ENCODE results near the gene TMEM53. TPM values are rescaled to one million over a fixed set of nuclear protein-coding genes. Genes with fewer than 3 reads are reported as not detected.

Gene TMEM53
- 4.9 and 5.0 TPM in 2 replicates for total RNA-seq

DNA sequence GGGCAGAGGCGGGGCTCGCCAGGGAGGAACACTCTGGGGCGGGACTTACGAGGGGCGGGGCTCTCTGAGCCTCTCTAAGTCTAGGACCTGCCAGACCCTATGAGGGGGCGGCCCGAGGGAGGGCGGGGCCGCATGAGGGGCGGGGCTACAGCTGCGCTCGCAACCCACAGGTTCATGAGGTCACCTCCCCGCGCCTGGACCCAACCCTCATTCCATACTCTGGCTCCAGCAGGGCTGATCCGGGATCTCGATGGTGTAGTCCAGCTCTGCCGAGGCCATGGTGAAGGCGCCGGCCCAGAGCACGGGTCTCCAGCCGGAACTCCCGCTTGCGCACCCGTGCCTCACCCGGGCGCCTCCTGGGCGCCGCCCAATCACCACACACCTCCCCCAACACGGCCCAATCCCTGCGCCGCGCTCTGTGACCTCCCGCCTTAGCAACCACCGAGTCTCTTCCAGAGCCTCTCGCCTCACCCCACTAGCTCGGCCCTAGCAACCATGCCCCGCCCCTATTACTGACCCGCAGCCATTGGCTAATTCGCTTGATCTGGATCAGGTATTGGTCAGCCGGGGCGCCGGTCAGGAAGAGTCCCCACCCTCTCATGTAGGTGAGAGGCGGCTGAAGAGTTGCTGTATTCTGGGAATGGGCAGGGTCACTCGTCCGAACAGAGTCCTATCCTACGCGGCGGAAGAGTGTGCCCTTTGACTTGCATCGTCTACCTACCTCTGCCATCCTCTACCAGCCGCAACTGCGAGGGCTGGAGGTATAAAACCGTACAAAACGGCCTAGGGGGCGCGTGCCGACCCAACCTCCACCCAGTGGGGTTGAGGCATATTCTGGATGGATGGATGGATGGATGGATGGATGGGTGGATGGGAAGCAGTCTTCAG is at the start of gene TMEM53, which contains the start of gene ARMH1:
Gene TMEM53 (minus strand): TSS at position 369 of the 888 bp plus-strand sequence. CDS start 90 bp downstream, at position 279.
Gene ARMH1 (plus strand): TSS at position 602 of the 888 bp plus-strand sequence. CDS start 14,984 bp downstream, outside the sequence.

Other genes starting within 250 kb of the TMEM53 start
- gene ARMH1, start 233 bp upstream of the TMEM53 start, total RNA-seq = 0.37 and 0.92 TPM in 2 replicates
- not detected in 2 replicates for gene RNU5D-1, start 56.7 kb upstream of the TMEM53 start, total RNA-seq
- gene KIF2C, start 65.4 kb upstream of the TMEM53 start, total RNA-seq = 15.3 and 27.3 TPM in 2 replicates
- 1,243 and 1,276 TPM in 2 replicates for gene RPS8, start 101.1 kb upstream of the TMEM53 start, total RNA-seq
- gene BEST4, start 113.7 kb upstream of the TMEM53 start, total RNA-seq = 0.12 and 0.13 TPM in 2 replicates
- 29.2 and 29.7 TPM in 2 replicates for gene PLK3, start 125.9 kb upstream of the TMEM53 start, total RNA-seq
- gene DYNLT4, start 132.9 kb upstream of the TMEM53 start, total RNA-seq = 0.12 TPM in 1 of 2 replicates, not detected in the other
- 5.3 and 7.6 TPM in 2 replicates for gene BTBD19, start 134.0 kb upstream of the TMEM53 start, total RNA-seq
- 0.12 and 0.40 TPM in 2 replicates for gene PTCH2, start 168.8 kb upstream of the TMEM53 start, total RNA-seq

Measured in aortic smooth muscle cell (primary cell).